Measurements from ENCODE around the gene RNF115.
"Not testable (repeated sequence)": the region's sequence is repeated elsewhere in the genome, so short reads cannot be mapped to it uniquely, and the experiment has no call there.

RNF115 gene

DNA sequence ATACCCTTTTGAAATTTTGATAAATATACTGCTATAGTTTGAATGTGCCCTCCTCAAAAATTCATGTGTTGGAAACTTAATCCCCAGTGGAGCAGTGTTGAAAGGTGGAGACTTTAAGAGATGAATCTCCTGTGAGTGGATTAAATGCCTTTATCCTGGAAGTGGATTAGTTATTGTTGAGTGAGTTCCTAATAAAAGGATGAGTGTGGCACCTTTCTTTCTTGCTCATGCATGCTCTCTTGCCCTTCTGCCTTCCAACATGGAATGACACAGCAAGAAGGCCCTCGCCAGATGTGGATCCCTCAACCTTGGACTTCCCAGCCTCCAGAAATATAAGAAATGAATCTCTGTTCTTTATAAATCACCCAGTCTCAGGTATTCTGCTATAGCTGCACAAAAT, 52.8 kb downstream of the RNF115 start:
- no peak for DNase-seq

DNA sequence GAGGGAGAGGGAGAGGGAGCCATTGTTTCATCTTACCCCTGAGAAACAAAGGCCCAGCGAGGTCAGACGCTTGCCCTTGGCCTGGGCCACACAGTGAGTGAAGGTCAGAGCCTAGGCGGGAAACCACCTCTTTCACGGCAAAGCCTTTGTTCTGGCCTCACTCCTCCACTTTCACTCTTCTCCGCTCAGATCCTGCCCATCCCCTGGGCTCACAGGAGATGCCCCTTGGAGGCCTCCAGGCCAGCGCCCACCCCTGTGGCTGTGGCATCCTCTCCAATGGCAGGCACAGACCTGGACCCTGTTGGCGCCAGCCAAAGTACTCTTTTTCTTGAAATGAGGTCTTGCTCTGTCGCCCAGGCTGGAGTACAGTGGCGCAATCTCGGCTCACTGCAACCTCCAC, 55.9 kb downstream of the RNF115 start:
- not testable (repeated sequence) for DNase-seq

DNA sequence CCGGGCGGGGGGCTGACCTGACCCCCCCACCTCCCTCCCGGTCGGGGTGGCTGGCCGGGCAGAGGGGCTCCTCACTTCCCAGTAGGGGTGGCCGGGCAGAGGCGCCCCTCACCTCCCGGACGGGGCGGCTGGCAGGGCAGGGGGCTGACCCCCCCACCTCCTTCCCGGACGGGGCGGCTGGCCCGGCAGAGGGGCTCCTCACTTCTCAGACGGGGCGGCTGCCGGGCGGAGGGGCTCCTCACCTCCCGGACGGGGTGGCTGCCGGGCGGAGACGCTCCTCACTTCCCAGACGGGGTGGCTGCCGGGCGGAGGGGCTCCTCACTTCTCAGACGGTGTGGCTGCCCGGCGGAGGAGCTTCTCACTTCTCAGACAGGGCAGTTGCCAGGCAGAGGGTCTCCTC, 57.0 kb downstream of the RNF115 start:
- DNase-seq = not testable (repeated sequence)

DNA sequence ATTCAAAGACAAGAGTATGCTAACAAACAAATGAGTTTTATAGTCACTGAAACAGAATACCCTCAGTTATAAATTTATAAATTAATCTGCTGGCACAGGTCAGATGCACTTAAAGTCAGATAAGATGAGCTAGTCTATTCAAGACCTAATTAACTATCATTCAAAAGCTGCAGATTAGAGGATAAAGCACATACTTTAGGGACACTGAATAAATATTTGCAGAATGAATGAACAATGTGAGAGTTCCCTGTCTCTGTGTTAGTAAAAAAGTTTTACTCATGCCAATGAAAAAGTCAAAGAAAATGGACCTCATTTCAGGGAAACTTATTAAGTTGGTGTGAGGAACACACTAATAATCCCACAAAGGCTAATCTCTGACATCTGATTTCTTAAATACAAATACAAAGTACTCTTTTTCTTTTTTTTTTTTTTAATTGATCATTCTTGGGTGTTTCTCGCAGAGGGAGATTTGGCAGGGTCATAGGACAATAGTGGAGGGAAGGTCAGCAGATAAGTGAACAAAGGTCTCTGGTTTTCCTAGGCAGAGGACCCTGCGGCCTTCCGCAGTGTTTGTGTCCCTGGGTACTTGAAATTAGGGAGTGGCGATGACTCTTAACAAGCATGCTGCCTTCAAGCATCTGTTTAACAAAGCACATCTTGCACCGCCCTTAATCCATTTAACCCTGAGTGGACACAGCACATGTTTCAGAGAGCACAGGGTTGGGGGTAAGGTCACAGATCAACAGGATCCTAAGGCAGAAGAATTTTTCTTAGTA, 58.1 kb downstream of the RNF115 start:
- not testable (repeated sequence) for DNase-seq

DNA sequence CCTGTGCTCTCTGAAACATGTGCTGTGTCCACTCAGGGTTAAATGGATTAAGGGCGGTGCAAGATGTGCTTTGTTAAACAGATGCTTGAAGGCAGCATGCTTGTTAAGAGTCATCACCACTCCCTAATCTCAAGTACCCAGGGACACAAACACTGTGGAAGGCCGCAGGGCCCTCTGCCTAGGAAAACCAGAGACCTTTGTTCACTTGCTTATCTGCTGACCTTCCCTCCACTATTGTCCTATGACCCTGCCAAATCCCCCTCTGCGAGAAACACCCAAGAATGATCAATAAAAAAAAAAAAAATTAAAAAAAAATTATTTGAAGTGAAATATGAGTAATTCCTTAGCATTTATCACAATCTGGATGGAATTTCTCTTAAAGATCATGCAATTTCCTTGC, 58.8 kb downstream of the RNF115 start:
- DNase-seq = not testable (repeated sequence)

DNA sequence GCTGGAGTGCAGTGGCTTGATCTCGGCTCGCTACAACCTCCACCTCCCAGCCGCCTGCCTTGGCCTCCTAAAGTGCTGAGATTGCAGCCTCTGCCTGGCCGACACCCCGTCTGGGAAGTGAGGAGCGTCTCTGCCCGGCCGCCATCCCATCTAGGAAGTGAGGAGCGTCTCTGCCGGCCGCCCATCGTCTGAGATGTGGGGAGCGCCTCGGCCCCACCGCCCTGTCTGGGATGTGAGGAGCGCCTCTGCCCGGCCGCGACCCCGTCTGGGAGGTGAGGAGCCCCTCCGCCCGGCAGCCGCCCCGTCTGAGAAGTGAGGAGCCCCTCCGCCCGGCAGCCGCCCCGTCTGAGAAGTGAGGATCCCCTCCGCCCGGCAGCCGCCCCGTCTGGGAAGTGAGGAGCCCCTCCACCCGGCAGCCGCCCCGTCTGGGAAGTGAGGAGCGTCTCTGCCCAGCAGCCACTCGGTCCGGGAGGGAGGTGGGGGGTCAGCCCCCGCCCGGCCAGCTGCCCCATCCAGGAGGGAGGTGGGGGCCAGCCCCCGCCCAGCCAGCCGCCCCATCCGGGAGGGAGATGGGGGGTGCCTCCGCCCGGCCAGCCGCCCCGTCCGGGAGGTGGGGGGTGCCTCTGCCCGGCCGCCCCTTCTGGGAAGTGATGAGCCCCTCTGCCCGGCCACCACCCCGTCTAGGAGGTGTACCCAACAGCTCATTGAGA, 59.5 kb downstream of the RNF115 start:
- not testable (repeated sequence) for DNase-seq

DNA sequence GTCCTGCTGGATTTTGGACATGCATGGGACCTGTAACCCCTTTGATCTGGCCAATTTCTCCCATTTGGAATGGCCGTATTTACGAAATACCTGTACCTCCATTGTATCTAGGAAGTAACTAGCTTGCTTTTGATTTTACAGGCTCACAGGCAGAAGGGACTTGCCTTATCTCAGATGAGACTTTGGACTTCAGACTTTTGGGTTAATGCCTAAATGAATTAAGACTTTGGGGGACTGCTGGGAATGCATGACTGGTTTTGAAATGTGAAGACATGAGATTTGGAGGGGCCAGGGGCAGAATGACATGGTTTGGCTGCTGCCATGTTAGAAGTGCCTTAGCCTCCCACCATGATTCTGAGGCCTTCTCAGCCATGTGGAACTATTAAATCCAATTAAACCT, 61.9 kb downstream of the RNF115 start:
- DNase-seq = not testable (repeated sequence)

DNA sequence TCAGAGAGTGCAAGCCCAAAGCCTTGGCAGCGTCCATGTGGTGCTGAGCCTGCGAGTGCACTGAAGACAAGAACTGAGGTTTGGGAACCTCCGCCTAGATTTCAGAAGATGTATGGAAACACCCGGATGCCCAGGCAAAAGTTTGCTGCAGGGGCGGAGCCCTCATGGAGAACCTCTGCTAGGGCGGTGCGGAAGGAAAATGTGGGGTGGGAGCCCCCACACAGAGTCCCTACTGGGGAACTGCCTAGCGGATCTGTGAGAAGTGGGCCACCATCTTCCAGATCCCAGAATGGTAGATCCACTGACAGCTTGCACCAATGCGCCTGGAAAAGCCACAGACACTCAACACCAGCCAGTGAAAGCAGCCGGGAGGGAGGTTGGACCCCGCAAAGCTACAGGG, 62.4 kb downstream of the RNF115 start:
- DNase-seq = not testable (repeated sequence)

DNA sequence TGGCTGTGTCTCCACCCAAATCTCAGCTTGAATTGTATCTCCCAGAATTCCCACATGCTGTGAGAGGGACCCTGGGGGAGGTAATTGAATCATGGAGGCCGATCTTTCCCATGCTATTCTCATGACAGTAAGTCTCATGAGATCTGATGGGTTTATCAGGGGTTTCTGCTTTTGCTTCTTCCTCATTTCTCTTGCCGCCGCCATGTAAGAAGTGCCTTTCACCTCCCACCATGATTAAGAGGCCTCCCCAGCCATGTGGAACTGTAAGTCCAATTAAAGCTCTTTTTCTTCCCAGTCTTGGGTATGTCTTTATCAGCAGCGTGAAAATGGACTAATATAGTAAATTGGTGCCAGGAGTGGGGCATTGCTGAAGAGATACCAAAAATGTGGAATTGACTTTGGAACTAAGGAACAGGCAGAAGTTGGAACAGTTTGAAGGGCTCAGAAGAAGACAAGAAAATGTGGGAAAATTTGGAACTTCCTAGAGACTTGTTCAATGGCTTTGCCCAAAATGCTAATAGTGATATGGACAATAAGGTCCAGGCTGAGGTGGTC, 63.4 kb downstream of the RNF115 start:
- DNase-seq = not testable (repeated sequence)

DNA sequence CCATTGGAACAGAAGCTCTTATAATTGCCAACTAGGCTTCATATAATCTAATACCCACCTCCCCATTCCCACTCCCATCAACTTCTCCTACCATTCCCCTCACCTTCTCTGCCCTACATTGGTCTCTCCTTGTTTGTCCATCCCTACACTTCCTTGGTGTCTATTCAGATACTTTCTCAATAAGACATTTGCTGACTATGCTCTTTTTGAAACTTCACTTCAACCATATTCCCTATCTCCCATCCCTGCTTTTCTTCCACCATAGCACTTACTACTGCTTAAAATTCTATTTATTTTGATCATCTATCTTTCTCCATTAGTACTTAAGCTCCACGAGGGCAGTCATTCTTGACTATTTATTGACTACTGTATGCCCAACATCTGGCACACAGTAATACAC, 64.2 kb downstream of the RNF115 start:
- DNase-seq = no peak

DNA sequence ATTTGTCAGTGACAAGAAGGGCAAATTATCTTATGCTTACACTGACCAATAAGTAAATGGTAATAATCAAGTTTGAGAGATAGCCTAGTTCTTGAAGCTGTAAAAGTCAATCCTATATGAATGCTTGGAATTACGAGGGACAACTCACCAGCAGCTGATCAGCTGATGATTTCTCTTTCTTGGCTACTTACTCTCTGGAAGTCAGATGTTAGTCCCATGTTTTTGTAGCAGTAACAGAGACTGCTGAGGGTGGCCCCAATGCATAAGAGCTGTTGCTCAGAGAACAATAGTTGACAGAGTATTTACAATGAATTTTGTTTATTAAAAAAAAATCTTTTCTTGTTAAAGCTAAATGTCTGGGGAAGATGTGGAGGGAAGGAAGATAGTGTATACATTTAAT, 65.3 kb downstream of the RNF115 start:
- DNase-seq = no peak

DNA sequence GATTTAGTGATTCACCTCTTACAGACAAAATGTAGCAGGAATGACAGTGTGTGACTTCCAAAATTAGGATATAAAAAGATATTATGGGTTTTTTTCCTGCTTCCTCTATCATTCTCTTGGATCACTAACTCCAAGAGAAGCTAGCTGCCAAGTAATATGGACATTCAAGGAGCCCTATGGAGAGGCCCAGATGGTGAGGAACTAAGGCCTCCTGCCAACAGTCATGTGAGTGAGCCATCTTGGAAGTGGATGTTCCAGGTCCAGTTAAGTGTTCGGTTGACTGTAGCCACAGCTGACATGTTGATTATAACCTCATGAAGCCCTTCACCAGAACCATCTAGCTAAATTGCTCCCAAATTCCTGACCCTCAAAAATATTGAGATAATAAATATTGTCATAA, 65.8 kb downstream of the RNF115 start:
- no peak for DNase-seq

DNA sequence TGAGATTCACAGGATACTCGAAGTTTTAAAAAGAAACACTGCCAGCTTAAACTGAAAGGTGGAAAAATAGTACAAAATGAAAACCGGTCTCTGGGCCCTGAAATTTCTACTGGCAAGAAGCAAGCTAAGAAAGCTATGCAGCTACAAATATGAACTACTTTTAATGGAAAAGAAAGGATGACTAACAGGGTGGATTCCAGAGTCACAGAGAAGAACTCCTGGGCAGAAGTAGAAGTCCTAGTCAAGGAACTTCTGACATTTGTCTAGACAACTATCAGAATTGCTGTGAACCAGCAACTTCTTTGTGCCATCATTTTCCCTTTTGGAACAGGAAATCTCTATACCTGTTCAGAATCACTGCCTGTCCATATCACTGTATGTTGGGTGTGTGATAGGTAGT, 66.5 kb downstream of the RNF115 start:
- DNase-seq = no peak

DNA sequence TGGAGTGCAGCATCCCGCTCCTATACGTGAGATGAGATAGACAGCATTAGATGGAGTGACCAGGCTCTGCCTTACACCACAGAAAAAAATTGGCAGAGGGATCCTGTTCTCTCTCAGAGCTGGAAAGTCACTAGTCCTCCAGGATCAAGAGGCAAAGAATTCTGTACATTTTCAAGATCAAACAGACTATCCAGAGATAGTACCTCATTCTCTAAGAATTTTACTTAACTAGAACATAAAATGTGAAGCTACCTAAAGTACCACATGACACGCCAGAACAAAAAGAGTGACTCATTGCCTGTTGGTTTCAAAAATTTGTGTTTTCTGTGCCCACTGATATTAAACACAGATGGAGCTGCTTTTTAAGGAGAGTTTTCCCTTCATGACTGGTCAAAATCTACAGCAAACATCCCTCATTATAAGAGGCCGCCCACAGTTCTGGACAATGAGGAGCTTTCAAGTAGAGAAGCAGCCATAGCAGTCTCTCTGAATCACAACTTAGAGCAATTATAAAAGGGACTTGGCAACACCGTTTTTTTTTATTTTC, 72.3 kb downstream of the RNF115 start:
- no peak for DNase-seq

DNA sequence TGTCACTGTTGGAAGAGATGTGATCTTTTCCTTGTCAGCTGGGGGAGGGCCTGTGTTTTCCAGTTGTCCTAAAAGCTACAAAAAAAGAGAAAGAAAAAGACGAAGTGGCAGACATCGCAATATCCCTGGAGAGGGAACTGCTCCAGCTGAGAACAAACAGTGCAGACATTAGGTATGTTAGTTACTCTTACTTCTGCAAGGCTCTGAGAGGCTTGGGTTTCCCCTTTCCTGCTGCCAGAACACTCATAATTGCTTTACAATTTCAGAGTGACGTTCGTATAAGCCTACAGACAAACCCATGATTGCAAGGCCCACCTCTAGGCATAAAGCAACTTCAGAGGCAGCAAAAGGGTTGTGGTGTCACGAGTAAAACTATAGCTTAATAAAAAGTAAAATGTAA, 73.5 kb downstream of the RNF115 start:
- DNase-seq = no peak

DNA sequence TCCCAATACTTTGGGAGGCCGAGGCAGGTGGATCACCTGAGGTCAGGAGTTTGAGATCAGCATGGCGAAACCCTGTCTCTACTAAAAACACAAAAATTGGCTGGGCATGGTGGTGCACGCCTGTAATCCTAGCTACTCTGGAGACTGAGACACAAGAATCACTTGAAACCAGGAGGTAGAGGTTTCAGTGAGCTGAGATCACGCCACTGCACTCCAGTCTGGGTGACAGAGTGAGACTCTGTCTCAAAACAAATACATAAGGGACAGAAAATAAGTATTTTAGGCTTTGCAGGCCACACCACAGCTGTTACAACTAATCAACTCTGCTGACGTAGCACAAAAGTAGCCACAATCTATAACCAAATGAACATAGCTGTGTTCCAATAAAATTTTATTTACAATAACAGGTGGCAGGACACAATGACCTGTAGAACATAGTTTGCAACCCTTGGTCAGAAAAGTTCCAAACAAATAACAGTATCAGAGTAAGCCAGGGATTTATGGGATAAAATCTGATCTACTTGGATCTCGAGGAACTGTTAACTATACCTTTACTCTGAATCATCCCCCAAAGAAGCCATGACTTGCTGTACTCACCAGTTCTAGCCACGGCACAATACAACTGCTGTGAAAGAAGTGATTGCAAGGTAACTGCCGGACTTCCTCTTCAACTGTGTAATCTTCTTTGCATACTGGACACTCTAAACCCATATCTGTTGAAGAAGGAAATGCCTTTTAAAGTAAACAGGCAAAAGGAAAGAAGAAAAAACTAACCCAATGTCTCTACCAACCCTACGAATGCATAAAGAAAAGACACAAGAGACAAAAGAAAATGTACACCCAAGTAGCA, 76.3 kb downstream of the RNF115 start:
- DNase-seq = no peak

DNA sequence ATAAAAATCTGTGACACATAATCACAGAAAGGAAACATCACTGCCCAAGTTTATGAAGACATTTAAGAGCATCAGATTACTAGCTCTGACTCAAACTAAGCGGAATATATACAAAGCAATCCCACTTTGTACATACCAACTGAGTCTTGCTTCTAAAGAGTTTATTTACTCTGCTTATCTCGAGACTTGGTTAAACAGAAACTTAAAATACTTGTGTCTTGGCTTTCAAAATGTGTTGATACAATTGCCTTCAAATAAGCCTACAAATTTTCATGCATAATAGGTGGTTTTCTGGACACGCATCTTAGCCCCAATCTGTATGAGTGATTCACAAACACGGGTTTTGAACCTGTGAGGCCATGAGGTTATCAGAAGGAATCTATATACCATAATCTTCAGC, 83.6 kb downstream of the RNF115 start:
- DNase-seq = no peak

DNA sequence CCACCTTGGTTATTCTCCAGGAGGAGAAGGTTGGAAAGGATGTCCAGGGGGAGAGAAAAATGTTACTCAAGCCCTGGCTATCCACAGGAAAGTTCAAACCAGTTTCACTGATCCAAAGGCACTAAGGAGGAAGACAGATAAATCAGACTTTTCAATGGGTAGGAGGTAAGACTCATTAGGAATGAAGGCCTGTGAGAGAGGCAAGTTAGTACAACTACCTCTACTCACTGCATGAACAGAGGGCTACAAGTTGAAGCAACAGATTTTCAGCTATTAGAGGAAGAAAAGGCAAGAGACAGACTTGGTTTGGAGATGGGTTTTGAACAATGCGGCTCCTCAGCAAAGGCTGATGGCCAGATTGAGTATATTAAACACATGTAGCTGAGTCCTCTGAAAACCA, 87.7 kb downstream of the RNF115 start:
- DNase-seq = no peak

DNA sequence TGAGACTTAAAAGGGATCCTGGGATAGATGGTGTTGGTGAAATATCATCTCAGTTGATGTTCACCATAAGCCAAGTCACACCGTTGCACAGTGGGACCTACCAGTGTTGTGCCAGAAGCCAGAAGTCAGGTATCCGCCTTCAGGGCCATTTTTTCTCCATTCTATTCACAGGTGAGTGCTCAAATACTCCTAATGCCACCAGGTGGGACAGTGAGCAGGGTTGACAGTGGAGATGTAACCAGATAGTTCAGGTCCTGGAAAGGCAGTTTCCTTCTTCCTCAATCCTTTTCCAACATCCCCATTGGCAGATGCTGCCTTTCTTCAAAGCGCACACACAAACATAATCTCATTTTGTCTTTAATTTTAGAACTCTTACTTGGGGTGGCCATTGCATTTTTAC, 93.0 kb downstream of the RNF115 start:
- DNase-seq = no peak

DNA sequence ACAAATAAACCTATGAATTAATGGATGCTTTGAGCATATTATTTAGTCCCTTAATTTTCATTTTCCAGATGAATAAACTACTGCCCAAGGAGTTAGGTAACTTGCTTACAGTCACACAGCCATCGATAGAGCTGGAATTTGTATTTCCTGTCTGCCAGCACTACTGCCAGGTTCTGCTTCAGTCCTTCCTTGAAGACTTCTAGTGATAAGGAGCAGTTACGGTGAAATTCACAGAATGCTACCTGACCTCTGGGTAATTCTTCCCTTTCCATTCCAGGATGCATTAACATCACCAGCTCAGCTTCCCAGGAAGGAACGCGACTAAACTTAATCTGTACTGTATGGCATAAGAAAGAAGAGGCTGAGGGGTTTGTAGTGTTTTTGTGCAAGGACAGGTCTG, 93.4 kb downstream of the RNF115 start:
- DNase-seq = no peak

DNA sequence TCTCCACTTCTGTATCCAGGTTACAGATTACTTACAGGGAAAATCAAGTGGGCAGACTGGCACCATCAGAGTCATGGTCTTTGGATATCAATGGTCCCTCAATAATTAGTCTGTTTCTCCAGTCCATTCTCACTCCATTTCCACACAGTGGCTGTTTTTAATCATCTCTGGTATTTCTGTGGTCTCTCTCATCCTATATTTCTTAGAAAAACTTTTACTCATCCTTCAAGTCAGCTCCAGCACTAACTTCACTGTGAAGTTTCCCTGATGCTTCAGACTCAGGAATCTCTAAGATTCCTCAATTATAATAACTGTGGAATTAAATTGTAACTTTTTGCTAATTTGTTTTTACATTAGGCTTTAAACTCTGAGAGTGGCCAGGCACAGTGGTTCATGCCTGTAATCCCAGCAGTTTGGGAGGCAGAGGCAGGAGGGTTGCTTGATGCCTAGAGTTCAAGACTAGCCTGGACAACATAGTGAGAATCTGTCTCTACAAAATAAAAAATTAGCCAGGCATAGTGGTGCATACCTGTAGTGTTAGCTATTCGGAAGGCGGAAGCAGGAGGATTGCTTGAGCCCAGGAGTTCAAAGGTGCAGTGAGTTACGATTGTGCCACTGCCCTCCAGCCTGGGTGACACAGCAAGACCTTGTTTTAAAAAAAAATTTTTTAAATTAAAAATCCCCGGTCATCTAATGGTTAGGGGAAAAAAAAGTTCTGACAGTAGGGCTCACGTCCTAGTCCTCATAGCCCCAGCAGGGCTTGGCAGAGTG, 94.0 kb downstream of the RNF115 start:
- DNase-seq = no peak

DNA sequence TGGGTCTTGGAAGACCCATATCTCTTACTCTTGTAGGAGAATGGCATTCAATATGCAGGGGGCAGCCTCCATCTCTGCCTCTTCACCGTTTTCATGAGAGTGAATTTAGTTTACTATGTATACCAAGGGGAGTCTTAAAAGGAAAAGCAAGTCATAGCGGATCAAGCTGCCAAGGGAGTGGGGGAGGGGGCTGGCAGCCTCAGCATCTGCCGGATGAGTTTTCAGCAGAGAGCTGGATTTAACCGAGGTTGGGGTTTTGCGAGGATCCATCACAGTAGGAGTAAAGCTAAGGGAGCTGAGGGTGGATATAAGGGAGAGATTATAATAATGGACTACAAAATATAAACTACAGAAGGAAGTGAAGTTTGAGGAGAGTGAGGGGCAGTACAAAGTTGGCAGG, 94.7 kb downstream of the RNF115 start:
- DNase-seq = no peak

Measured in SHP77 treated with DMSO at 0.1 percent for 48 hours (cell line).